Measurements from ENCODE around the gene KNDC1.
"Not testable (repeated sequence)": the region's sequence is repeated elsewhere in the genome, so short reads cannot be mapped to it uniquely, and the experiment has no call there.

KNDC1 gene

GRCh38 chr10:133159950-133160825 lies at the start of gene KNDC1:
Gene KNDC1, plus strand, starts transcription at chr10:133160219. Its CDS starts 249 bp downstream, at chr10:133160468.
- no peak for DNase-seq (ENCODE audit: low read depth)

GRCh38 chr10:133110609-133111275 lies 49.3 kb upstream of the KNDC1 start:
- no peak for DNase-seq (ENCODE audit: low read depth)

- DNase-seq (ENCODE audit: low read depth) = not testable (repeated sequence)
Observed at GRCh38 chr10:133111640-133112039, 48.4 kb upstream of the KNDC1 start.

- no peak for DNase-seq (ENCODE audit: low read depth)
Observed at GRCh38 chr10:133113146-133113830, 46.7 kb upstream of the KNDC1 start.

GRCh38 chr10:133113847-133114246 lies 46.2 kb upstream of the KNDC1 start:
- DNase-seq (ENCODE audit: low read depth) = no peak

GRCh38 chr10:133114251-133114650 lies 45.8 kb upstream of the KNDC1 start:
- no peak for DNase-seq (ENCODE audit: low read depth)

GRCh38 chr10:133114726-133115452 lies 45.1 kb upstream of the KNDC1 start:
- DNase-seq (ENCODE audit: low read depth) = no peak

GRCh38 chr10:133115453-133115842 lies 44.6 kb upstream of the KNDC1 start:
- DNase-seq (ENCODE audit: low read depth) = no peak

GRCh38 chr10:133115976-133116375 lies 44.0 kb upstream of the KNDC1 start:
- DNase-seq (ENCODE audit: low read depth) = no peak

GRCh38 chr10:133116455-133116854 lies 43.6 kb upstream of the KNDC1 start:
- no peak for DNase-seq (ENCODE audit: low read depth)

- DNase-seq (ENCODE audit: low read depth) = no peak
Observed at GRCh38 chr10:133117036-133117687, 42.9 kb upstream of the KNDC1 start.

GRCh38 chr10:133117688-133118071 lies 42.3 kb upstream of the KNDC1 start:
- DNase-seq (ENCODE audit: low read depth) = no peak

GRCh38 chr10:133121479-133121878 lies 38.5 kb upstream of the KNDC1 start:
- DNase-seq (ENCODE audit: low read depth) = no peak

- no peak for DNase-seq (ENCODE audit: low read depth)
Observed at GRCh38 chr10:133122171-133122935, 37.7 kb upstream of the KNDC1 start.

- no peak for DNase-seq (ENCODE audit: low read depth)
Observed at GRCh38 chr10:133123050-133123745, 36.8 kb upstream of the KNDC1 start.

- no peak for DNase-seq (ENCODE audit: low read depth)
Observed at GRCh38 chr10:133123746-133124356, 36.2 kb upstream of the KNDC1 start.

GRCh38 chr10:133124357-133125211 lies 35.4 kb upstream of the KNDC1 start:
- DNase-seq (ENCODE audit: low read depth) = no peak

- DNase-seq (ENCODE audit: low read depth) = no peak
Observed at GRCh38 chr10:133125901-133126300, 34.1 kb upstream of the KNDC1 start.
